Body of pancreas (tissue), 4 donors: ENCODE results near the gene MICU2. TPM values are rescaled to one million over a fixed set of nuclear protein-coding genes. Genes with fewer than 3 reads are reported as not detected.

Experiments used
- ATAC-seq: fragments of 150-250 bp; one replicate; pipeline ENCODE4 v1.9.1; 2016
- DNase-seq, 4 donors: peaks; one replicate each; pipeline ENCODE4 v3.0.0-alpha.2; 2019
- H3K27ac ChIP-seq, 4 donors: fragments of 200-600 bp; sonication (generic); 1 replicate in 3 of 4; 2 replicates in 1 of 4; pipeline versions ENCODE4 v1.5.1 to v1.6.1; 2016 to 2019; ENCODE audit warnings: mild to moderate bottlenecking in 1 of 4, mixed read lengths in 1 of 4, moderate library complexity in 1 of 4
- H3K27me3 ChIP-seq, 2 donors: fragments of 200-600 bp; sonication (generic); one replicate each; pipeline ENCODE4 v1.6.0; 2016; ENCODE audit warnings: mild to moderate bottlenecking in 1 of 2
- H3K36me3 ChIP-seq, 2 donors: fragments of 200-600 bp; sonication (generic); replicated peaks in 1 of 2; 2 replicates each; pipeline ENCODE4 v1.5.1; 2016; ENCODE audit warnings: low read depth in 2 of 2; ENCODE audit not compliant: insufficient read depth in 1 of 2
- H3K4me1 ChIP-seq: fragments of 200-600 bp; sonication (generic); one replicate; pipeline ENCODE4 v1.6.0; 2016
- H3K4me3 ChIP-seq, 2 donors: fragments of 200-600 bp; sonication (generic); 1 replicate in 1 of 2; 2 replicates in 1 of 2; pipeline ENCODE4 v1.5.1; 2016 to 2019
- H3K9me3 ChIP-seq, 3 donors: fragments of 200-600 bp; sonication (generic); 1 replicate in 2 of 3; 2 replicates in 1 of 3; pipeline ENCODE4 v1.5.1; 2016
- CTCF ChIP-seq, 7 experiments: fragments of 450-650 bp in 4 of 7; fragments of 200-600 bp in 3 of 7; sonication (generic) in 3 of 7; IDR thresholded peaks; one replicate each; pipeline ENCODE4 v1.5.1; 2016 to 2019; ENCODE audit warnings: antibody characterized with exemption in 7 of 7
- POLR2A ChIP-seq, 3 donors: fragments of 450-650 bp; IDR thresholded peaks; one replicate each; pipeline ENCODE4 v1.6.1; 2016; ENCODE audit warnings: antibody characterized with exemption in 3 of 3, mild to moderate bottlenecking in 2 of 3
- WGBS, 2 donors: methylation state at CpG; one replicate each; pipeline ENCODE4 v1.1.5; 2017; 5-methylcytosine and 5-hydroxymethylcytosine counted together
- intact Hi-C: fragments of 100-400 bp; cut with DNase I; formaldehyde crosslinking; loops from one replicate; pipeline ENCODE4 v1.15.1; 2023
- total RNA-seq, 2 donors: library from RNA; depleted of rRNA; stranded (reverse); fragments of >200 nt; gene quantifications; one replicate each; pipeline ENCODE4 v1.1.0, GENCODE V29; 2016

Gene MICU2
- total RNA-seq, 2 donors from 2014 or later = 31.6 to 62.6 TPM

GRCh38 chr13:21548577-21548976 is 55.4 kb downstream of the MICU2 start:
- H3K4me1 ChIP-seq = no peaks in the 10 kb centered on the region
- H3K36me3 ChIP-seq = no peaks in the 10 kb centered on the region
- no peak for DNase-seq
- H3K27me3 ChIP-seq = no peaks in the 10 kb centered on the region
- TF ChIP-seq POLR2A (IDR thresholded peaks at IDR 0.05) (no peak), CTCF (IDR thresholded peaks at IDR 0.05) (no peak)
- WGBS, 2 donors = 79 to 81% methylated on average over 5 of the region's 5 CpGs
- intact Hi-C loops = no loop called here
- no peaks in the 10 kb centered on the region for H3K9me3 ChIP-seq
- H3K27ac ChIP-seq = no peak overlapping the region
- no peak for ATAC-seq
- H3K4me3 ChIP-seq = no peak overlapping the region

- 90 to 94% methylated on average over 1 of the region's 1 CpG for WGBS, 2 donors
- Histone ChIP-seq H3K4me1 (peaks cover 10% of the 10 kb centered on the region), H3K27me3 (no peaks in the 10 kb centered on the region), H3K27ac (no peak overlapping the region), H3K4me3 (no peak overlapping the region), H3K36me3 (no peaks in the 10 kb centered on the region), H3K9me3 (no peaks in the 10 kb centered on the region)
- DNase-seq (no peak), ATAC-seq (no peak)
- TF ChIP-seq POLR2A (IDR thresholded peaks at IDR 0.05) = no peak
- no peak for TF ChIP-seq CTCF (IDR thresholded peaks at IDR 0.05)
- intact Hi-C loops = no loop called here
Observed at GRCh38 chr13:21546372-21546771, 57.6 kb downstream of the MICU2 start.

GRCh38 chr13:21544515-21544914 is 59.5 kb downstream of the MICU2 start:
- H3K4me1 ChIP-seq = peaks cover 17% of the 10 kb centered on the region
- ATAC-seq (no peak), DNase-seq (no peak)
- H3K36me3 ChIP-seq = no peaks in the 10 kb centered on the region
- no peak overlapping the region for H3K27ac ChIP-seq
- WGBS, 2 donors = 100% methylated on average over 1 of the region's 1 CpG
- TF ChIP-seq CTCF (IDR thresholded peaks at IDR 0.05) = no peak
- TF ChIP-seq POLR2A (IDR thresholded peaks at IDR 0.05) = no peak
- intact Hi-C loops = no loop called here
- H3K9me3 ChIP-seq = no peaks in the 10 kb centered on the region
- no peaks in the 10 kb centered on the region for H3K27me3 ChIP-seq
- no peak overlapping the region for H3K4me3 ChIP-seq

DNA sequence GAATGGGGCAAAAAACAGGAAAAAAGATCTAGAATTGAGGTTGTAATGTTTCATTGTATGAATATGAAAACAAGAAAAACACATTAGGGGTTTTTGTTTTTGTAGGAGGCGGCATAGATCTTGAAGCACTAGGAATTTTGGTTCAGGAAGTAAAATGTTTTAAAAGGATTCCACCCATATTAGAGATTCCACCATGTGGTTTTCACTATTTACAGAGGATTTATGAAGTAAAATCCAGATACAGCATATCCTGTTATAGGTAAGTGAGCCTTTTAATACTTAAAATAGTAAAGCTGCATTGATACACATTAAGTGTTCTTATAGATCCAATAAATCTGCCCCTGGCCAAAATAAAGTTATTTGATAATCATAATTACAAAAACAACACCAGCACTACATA is 61.4 kb downstream of the MICU2 start:
- H3K4me1 ChIP-seq = peaks cover 17% of the 10 kb centered on the region
- no peak overlapping the region for H3K27ac ChIP-seq
- no peaks in the 10 kb centered on the region for H3K36me3 ChIP-seq
- ATAC-seq (no peak), DNase-seq (no peak)
- no peak overlapping the region for H3K4me3 ChIP-seq
- 88 to 97% methylated on average over 1 of the region's 1 CpG for WGBS, 2 donors
- H3K9me3 ChIP-seq = no peaks in the 10 kb centered on the region
- TF ChIP-seq CTCF (IDR thresholded peaks at IDR 0.05) (no peak), POLR2A (IDR thresholded peaks at IDR 0.05) (no peak)
- intact Hi-C loops = no loop called here
- no peaks in the 10 kb centered on the region for H3K27me3 ChIP-seq

DNA sequence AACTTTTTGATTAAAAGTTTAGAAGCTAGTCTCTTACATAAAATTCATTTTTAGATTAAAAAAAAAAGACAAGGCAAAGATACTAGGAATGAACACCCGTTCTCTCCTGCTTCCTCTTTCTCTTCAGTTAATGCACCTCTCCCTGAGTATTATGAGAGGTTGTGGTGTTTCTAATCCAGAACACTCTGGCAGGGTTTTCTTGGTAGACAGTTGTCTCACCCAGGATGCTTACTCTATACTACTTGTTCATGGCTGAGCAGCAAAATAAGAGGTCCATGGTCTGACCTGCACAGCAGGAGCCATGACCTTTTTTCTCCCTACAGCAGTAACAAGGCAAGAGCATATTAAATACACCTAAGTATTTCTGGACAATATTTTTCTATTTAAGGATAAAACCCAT is 62.0 kb downstream of the MICU2 start:
- Histone ChIP-seq H3K27me3 (no peaks in the 10 kb centered on the region), H3K4me1 (peaks cover 17% of the 10 kb centered on the region), H3K36me3 (no peaks in the 10 kb centered on the region), H3K27ac (peak overlapping the region in 1 of 4 donors; percentile 42), H3K9me3 (no peaks in the 10 kb centered on the region), H3K4me3 (no peak overlapping the region)
- intact Hi-C loops = no loop called here
- TF ChIP-seq CTCF (IDR thresholded peaks at IDR 0.05) (no peak), POLR2A (IDR thresholded peaks at IDR 0.05) (no peak)
- WGBS, 2 donors = 70 to 98% methylated on average over 1 of the region's 1 CpG
- DNase-seq (no peak), ATAC-seq (no peak)
